ENCODE results near the gene FAM3B.

FAM3B gene

DNA sequence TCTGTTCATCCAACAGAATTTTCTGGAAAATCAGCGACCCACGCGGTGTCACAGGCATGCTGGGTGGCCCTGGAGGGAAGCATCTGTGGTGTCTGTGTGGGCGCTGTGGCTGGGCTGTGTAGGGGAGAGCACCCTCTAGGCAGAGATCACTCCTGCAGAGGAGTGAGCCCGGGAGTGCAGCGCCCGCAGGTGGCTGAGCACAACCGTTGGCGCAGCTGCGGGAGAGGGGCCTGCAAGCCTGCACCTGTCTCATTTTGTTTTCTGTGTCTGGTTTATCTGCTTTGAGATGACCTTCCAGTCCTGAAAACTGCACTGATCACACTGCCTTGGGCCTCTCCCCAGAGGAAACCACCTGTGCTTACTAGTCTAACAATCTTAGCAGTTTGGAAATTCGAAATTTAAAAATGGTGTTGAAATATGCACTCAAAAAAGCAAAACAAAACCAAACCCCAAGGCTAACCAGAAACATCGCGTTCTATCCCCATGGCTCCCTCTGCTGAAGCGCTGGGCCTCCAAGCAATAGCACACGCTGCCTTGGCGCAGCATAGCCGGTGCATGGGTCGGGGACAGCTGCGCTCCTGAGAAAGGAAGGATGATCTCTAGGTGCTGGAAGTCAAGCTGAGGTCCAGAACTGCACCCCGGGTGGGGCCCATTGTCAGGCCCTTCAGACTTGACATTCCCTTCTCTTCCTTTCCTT is 4.8 kb downstream of the FAM3B start:
- no peak for FAIRE-seq

DNA sequence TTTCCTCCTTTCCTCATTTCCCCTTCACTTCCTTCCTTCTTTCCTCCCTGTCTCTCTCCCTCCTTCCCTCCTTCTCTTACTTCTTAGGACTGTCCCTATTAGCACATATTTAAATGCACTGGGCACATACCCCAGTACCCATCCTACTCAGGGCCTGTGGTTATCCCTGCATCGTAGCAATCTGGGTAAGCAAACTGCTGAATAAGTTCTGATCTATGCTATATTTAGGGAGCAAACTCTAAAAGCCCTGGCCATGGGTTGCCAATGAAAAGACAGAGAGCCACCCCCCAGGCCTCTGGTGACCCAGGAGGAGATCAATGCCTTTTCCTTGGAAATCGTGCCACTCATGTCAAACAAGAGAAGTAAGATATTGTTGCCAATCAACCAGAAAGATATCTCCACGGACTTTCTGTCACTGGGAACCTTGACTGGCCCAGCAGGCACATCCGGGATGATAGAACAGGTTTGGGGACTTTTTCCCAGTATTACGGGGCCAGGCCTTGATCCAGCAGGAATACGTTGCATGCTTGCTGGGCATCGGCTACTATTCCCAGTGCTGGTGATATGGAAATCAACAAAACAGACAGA is 5.4 kb downstream of the FAM3B start:
- FAIRE-seq, result no peak

DNA sequence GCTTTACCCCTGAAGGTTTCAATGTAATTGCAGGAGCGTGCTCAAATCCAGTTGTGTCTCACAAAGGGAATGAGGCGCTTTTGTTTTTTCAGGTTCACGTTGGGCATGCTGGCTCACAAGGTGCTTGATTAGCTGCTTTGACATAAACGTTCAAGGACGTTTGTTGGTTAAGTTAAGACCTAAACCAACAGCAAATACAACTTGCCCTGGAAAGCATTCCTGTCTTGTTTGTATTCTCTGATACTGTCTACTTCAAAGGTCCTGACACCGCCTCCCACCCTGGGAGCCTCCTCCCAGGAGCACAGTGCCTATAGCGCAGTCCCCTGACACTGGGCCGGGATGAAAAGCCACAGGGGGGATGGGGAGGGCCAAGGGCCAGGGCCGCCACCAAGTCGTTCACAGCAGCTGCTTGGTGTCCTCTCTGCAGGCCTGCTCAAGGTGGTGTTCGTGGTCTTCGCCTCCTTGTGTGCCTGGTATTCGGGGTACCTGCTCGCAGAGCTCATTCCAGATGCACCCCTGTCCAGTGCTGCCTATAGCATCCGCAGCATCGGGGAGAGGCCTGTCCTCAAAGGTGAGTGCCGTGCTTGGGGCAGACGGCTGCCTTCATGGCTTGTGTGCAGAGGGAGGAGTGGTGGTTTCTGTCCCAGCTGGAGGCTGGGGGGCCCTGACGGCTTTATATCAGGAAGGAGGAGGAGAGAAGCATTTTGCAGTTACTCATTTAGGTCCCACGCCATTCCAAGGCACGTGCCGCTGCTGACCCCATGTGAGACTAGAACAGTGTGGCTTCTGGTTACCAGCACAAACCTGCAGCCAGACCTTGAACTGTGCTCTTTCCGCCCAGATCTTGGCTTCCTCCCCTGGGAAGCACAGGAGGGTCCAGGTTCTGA is 6.1 kb downstream of the FAM3B start:
- no peak for FAIRE-seq

DNA sequence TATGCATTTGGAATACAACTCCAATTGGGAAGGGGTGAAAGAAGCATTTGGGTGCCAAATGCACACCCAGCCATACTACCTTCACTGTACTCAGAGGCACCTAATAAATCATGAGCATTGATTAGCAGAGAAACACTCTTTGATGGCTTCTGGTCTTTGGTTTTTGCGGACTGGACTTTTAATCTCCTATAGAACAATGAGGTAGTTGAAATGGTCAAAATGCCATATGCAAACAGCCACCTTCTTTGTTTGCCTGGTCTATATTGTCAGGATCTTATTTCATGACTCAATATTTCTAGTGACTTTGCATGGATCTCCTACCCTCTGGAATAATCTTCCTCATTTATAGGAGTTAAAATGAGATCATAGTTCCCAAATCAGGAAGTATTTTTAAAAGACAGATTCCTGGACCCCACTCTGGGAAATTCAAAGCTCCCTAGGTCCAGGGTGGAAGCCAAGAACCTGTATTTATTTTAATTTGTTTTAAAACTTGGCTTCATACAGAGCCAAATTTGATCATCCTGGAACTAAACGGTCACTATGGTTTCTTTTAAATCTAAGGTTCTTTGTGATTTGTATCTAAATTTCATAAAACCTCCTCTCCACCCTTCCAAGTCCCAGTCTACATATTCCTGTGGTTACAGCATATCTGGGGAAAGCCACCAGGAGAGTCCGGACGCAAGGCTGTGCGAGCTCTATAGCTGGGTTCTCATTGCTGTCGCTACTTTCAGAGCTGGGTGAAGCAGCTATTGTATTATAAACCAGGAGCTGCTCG is 8.7 kb downstream of the FAM3B start:
- FAIRE-seq, result no peak

GRCh38 chr21:41326414-41327080 is 9.9 kb downstream of the FAM3B start:
- FAIRE-seq, result no peak

DNA sequence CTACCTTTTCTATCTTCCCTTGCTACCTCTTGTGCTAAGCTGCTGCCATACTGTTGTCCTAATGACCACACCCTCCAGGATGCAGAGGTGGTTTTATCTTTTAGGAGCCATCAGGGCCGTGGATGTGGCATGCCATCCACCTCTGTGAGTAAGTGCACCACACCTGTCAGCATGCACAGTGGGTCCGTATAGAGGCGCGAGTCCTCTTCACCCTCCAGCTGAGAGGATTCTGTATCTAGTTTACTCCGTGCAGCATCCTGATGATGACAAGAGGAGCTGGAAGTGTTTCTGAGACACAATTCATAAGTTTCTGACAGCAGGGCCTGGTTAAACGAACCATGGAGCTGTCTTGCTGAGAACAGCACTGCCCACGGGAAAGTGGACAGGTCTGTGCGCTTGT is 11.2 kb downstream of the FAM3B start:
- no peak for FAIRE-seq

GRCh38 chr21:41328660-41329607 is 12.3 kb downstream of the FAM3B start:
- FAIRE-seq, result no peak

- no peak for FAIRE-seq
Observed at GRCh38 chr21:41333752-41334151, 17.2 kb downstream of the FAM3B start.

- no peak for FAIRE-seq
Observed at GRCh38 chr21:41337515-41337914, 20.9 kb downstream of the FAM3B start.

DNA sequence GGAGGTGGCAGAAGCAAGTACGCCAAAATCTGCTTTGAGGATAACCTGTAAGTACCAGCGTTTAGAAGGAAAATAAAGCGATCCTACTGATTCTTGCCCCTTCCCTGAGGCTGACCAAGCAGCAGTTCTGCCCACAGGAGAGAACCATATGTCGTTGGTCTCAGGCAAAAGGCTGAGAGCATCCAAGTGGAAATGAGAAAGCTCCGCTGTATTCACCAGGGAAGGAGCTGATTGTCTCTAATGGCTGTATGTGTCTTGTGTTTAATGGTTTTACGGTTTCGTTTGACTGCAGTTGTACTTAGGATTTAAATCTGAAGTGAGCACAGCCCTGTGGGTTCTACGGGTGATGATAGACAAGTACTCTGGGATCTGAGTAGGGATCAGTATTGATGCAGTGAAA is 21.9 kb downstream of the FAM3B start:
- no peak for FAIRE-seq

DNA sequence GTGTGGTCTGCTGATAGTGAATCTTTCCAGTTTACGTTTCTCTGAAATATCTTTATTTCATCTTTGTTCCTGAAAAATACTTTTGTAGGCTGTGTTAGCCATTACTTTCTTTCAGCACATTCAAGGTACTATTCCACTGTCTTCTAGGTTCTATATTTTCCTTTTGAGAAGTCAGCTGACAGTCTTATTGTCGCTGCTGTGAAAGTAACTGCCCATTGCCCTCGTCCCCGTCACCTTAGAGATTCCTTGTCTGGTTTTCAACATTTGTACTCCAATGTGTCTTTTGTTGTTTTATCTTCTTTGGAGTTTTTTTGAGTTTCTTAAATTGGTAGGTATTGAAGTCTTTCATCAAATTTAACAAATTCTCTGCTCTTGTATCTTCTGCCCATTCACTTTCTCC is 25.4 kb downstream of the FAM3B start:
- no peak for FAIRE-seq

DNA sequence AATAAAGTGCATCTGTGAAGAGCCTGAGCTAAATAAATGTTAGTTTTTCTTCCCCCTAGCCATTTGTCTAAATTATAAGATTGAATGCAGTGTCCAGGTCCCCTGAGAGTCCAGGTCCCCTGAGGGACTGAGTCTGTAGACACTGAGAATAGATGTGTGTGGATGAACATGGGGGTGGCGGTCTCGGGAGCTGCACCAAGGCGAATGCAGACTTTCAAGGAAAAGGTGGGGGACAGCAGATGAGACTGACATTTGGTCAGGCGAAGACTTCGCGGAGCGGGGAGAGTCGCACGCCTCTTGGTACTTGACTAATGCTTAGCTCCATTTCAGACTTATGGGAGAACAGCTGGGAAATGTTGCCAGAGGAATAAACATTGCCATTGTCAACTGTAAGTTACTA is 27.5 kb downstream of the FAM3B start:
- no peak for FAIRE-seq

DNA sequence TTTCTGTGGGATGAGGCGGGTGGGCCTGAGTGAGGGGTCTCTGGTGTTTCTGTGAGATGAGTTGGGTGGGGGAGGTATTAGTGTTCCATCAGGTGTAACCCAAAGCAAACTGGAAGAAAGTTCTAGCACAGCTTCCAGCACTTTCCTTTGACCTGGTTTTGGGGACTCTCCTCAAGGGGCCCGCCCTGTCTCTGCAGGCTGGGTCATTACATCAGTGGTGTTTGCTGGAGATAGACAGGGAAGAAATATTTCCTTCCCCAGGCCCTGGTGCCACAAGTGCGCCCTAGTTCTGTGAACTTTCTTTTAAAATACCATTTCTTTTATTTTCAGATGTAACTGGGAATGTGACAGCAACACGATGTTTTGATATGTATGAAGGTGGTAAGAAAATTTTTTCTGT is 28.8 kb downstream of the FAM3B start:
- FAIRE-seq, result no peak

- FAIRE-seq, result no peak
Observed at GRCh38 chr21:41345934-41346685, 29.5 kb downstream of the FAM3B start.

- no peak for FAIRE-seq
Observed at GRCh38 chr21:41346758-41347157, 30.2 kb downstream of the FAM3B start.

- FAIRE-seq, result no peak
Observed at GRCh38 chr21:41348434-41348833, 31.8 kb downstream of the FAM3B start.

DNA sequence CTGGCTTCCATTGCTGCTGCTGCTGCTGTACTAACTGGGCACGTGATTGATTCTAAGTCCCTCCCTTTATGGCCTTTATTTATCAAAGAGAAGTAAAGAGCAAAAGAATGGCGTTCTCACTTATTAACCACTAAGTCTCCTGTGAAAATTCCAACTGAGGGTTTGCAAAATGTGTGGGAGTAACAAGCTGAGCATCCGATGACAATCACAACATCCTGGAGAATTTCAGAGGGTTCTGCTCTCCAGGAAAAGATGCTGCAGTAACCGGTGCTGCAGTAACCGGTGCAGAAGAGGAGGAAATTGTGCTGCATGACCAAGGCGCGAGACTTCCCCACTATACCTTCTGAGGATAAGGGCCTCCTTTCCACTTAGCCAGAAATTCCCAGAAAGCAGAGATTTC is 32.5 kb downstream of the FAM3B start:
- FAIRE-seq, result no peak

DNA sequence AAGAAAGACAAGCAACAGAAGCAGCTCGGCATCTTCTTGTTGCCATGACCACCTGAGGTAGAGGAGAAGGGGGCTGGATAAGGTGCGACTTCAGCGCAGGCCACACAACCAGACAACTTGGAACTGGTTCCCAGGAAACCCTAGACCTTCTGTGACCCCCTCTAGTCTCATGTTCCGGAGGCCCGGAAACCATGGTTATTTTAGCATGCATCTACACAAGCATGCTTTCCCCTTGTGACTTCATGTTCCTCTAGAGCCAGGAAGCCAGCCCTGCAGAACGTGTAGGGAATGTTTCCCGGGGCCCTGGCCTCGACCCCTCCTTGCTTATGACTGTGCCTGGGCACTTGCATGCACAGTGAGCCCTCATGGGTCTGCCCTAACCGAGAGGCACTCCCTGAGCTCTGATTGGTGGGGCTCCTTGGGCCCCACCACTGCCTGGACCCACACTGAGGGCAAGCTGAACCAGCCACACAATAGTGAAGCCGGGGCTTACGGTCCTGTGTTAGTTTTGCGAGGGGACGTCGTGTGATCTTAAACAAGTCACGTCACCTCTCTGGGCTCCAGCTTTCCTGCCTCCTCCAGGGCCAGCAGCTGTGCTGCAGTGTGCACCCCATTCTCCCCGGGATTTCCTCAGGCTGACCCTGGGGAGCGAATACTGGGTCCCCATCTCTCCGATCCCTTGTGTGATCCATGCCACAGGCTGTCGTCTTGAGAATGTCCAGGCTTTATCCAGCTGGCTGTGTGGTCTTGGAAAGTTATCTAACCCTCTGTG is 33.2 kb downstream of the FAM3B start:
- FAIRE-seq, result no peak

GRCh38 chr21:41350436-41351155 is 34.0 kb downstream of the FAM3B start:
- no peak for FAIRE-seq
